ENCODE results near the gene TBX10.
"Not testable (repeated sequence)": the region's sequence is repeated elsewhere in the genome, so short reads cannot be mapped to it uniquely, and the experiment has no call there.

TBX10 gene

GRCh38 chr11:67664696-67665540, 25.4 kb upstream of the TBX10 start:
- DNase-seq (ENCODE audit: low read depth in 3 of 3, low spot score in 1 of 3) = no peak

DNA sequence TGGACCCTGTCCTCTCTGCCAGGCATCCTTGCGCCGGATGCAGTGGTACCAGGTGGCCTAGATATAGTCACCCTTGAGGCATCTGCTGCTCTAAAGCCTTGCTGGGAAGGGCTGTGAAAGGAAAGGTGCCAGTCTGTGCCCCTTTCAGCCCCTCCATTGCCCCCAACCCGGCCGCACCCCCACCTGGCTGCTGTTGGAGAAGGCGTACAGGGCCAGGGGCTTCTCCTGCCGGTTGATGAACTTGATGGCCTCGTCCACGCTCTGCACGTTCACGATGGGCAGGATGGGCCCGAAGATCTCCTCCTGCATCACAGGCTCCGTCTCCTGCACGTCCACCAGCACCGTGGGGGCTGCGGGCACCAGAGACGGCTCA, 24.6 kb upstream of the TBX10 start:
- DNase-seq (ENCODE audit: low read depth in 3 of 3, low spot score in 1 of 3) = no peak

DNA sequence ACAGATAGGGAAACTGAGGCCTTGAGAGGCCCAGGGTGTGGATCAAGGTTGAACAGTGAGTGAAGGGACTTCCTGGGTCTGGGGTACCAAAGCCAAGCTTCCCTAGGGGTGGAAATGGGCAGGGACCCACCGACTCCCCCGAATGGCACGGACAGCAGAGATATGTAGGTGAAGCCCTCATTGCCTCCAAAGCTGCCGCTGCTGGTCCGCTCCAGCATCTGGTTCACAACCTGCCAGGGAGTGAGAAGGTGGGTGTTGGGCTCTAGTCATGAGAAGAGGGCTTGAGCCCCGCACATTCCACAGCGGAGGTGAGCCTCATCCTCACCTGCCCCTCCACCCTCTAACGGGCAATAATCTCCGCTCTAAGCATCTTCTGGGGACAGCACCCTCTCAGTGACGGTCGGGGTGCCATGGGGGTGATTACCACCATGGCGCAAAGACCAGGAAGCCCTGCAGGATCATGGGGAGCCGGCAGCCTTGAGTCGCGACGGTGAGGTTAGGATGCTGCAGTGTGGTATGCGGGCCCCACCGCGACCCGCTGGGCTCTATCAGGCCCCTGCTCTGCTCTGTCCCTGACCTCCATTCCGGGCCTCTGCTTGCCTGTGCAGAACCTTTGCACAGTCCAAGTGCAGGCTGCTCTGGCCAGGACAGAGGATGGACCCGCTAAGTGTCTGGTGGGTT, 24.1 kb upstream of the TBX10 start:
- DNase-seq (ENCODE audit: low read depth in 3 of 3, low spot score in 1 of 3) = no peak

DNA sequence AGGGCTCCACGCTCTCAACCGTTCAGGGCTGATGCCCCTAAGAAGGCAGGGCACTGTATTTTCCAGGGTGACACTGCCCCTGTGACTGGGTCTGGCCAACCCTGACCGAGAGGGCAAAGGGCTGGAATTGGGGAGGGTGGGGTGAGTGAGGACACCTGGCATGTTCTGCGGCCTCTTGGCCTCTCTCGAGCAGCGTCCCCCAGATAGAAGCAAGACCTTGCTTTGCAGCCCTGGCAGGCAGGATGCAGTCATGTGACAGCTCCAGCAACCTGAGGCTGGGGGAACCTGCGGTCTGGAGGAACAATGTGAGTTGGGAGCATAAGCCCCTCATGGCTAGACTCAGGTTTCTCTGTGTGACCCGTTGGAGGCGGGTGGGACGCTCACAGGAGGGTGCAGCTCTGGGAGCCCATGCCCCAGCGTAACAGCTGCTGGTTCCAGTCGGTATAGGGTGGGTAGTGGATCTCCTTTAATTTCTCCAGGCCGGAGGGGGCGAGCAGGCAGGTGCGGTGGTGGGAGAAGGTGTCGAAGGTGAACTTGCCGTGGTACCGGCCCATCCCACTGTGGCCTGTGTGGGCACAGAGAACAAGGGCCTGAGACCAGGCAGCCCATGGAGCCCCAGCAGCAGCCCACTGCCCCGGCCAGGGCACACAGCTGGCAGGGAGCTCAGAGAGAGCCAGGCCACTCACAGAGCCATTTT, 23.4 kb upstream of the TBX10 start:
- DNase-seq (ENCODE audit: low read depth in 3 of 3, low spot score in 1 of 3) = no peak

GRCh38 chr11:67662142-67662834, 22.7 kb upstream of the TBX10 start:
- DNase-seq (ENCODE audit: low read depth in 3 of 3, low spot score in 1 of 3) = no peak

DNA sequence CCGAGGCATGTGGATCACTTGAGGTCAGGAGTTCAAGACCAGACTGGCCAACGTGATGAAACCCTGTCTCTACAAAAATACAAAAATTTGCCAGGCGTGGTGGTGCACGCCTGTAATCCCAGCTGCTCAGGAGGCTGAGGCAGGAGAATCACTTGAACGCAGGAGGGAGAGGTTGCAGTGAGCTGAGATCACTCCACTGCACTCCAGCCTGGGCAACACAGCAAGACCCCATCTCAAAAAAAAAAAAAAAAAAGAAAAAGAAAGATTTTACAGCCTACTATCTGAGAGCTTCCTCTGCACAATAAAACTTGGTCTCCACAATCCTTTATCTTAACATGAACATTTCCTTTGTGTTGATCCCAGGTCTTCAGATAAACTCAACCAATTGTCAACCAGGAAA, 21.2 kb upstream of the TBX10 start:
- not testable (repeated sequence) for DNase-seq (ENCODE audit: low read depth in 3 of 3, low spot score in 1 of 3)

GRCh38 chr11:67659651-67660165, 20.1 kb upstream of the TBX10 start:
- not testable (repeated sequence) for DNase-seq (ENCODE audit: low read depth in 3 of 3, low spot score in 1 of 3)

DNA sequence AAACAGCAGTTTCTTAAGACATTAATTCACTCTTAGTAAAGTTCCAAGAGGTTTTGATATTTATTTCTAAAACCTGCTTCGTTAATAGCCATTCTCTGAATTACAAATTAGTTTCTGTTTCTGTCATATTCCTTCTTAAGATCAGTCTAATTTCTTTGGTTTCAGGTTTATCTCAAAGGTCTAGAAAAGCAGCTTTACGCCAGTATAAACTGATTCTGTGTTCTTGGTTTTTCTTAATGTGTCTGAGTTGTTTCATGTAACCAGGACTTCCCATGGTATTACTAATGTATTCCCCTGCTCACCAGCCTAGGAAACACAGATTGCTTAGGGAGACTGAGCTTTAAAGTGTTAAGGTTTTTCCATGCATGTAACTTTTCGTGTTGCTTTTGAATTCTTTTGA, 17.7 kb upstream of the TBX10 start:
- DNase-seq (ENCODE audit: low read depth in 3 of 3, low spot score in 1 of 3) = no peak

GRCh38 chr11:67656278-67656922, 16.8 kb upstream of the TBX10 start:
- DNase-seq (ENCODE audit: low read depth in 3 of 3, low spot score in 1 of 3) = no peak

DNA sequence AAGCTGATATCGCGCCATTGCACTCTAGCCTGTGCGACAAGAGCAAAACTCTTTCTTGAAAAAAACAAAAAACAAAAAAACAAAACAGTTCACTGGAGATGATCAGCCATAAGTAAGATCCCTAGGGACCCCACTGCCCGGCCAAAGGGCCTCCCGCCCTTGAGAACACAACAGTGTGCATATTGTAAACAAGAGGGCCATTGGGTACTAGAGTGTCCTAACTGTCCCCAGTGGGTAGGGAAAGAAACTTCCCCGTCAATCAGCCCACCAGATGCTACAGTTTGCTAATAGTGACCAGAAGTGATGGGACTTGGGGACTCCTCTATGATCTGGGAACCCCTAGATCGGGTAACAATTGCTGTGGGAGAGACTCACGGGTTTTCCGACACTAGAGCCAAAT, 14.7 kb upstream of the TBX10 start:
- DNase-seq (ENCODE audit: low read depth in 3 of 3, low spot score in 1 of 3) = no peak

- no peak for DNase-seq (ENCODE audit: low read depth in 3 of 3, low spot score in 1 of 3)
Measured at GRCh38 chr11:67652965-67653845, 13.6 kb upstream of the TBX10 start.

- no peak for DNase-seq (ENCODE audit: low read depth in 3 of 3, low spot score in 1 of 3)
Measured at GRCh38 chr11:67651976-67652781, 12.6 kb upstream of the TBX10 start.

DNA sequence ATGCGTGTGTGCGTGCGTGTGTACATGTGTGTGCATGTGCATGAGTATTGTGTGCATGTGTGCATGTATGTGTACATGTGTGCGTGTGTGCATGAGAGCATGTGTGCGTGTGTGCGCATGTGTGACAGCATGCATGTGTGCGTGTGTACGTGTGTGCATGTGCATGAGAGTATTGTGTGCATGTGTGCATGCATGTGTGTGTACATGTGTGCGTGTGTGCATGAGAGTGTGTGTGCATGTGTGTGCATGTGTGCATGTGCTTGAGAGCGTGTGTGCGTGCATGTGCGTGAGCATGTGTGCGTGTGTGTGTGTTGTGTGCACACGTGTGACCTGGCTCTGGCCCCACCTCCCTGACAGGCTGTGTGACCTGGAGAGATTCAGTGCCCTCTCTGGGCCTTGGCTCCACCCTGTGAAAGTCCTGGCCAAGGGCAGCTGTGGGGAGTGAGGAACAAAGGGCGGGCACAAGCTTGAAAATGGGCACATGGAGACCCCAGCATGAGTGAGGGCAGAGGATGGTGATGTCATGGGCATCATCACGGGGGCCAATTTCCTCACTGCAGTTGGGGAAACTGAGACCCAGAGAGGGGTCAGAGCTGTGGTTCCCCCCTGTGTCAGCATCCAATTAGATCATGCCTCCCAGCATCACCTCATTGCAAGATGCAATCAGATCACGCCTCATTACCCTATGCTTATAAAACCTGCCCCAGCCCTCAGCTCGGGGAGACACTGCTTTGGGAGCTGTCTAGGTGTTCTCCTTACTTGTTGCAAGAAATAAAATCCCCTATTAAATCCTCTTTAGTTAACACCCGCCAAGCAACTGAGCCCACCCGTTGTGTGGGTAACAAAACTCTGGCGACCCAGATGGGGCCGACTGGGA, 10.3 kb upstream of the TBX10 start:
- no peak for DNase-seq (ENCODE audit: low read depth in 3 of 3, low spot score in 1 of 3)

DNA sequence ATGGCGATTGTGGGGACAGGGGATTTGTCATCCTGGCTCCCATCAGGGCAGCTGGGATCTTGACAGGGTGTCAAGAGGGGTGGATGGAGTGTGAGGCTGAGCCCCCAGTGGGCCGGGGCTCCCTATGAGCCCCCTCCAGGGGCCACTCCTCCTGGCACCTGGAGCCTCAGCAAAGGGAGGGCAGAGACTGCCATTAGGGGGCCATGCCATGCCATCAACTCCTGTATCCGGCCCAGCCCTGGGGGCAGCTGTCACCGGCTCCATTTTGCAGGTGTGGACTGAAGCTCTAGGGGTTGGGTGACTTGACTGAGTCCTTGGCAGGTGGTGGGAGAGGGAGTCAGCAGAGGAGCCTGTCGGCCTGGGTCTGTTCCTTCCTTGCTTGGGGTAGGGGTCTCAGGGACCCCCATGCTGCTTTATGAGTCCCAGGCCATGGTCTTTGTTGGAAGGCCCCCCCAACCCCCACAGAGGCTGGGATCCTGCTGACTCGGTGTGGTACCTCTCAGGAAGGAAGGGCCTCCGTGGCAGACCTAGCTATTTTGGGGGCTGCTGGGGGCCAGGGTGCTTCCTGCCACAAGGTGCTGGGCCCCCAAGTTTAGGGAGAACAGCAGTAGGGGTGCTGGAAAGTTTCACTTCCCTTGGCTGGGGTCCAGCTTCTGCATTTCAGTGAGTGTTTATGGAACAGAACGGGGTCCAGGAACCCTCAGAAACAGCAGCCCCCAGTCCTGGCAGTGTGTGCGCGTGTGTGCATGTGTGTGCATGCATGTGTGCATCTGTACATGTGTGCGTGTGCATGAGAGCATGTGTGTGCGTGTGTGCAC, 9.4 kb upstream of the TBX10 start:
- DNase-seq (ENCODE audit: low read depth in 3 of 3, low spot score in 1 of 3) = no peak

- DNase-seq (ENCODE audit: low read depth in 3 of 3, low spot score in 1 of 3) = peak in 1 of 3 donors; percentile 18
Measured at GRCh38 chr11:67648140-67648795, 8.7 kb upstream of the TBX10 start.

DNA sequence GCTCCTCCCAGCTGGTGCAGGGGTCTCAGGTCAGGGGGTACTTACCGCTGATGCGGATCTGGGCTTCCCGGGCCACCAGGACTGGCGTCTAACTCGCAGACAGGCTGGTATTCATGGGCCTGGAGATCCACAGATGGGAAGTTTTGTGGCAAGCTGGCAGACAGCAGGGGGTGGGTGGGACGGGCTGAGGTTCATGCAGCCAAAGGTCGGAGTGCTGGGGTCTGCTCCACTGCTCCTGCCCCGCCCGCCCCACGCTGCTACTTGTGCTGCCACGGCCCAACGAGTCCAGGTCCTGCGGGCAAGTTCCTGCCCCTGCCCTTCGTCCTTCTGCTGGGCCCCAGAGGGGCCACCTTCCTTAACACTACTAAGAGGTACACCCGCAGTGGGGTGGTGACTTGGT, 7.9 kb upstream of the TBX10 start:
- DNase-seq (ENCODE audit: low read depth in 3 of 3, low spot score in 1 of 3) = no peak

Measured in stimulated activated CD4-positive, alpha-beta T cell treated with anti-CD3 and anti-CD28 coated beads, TNF-alpha, amount 100 ng/mL, for 1 hour (primary cell).